ENCODE results near the gene DENND2C. TPM values are rescaled to one million over a fixed set of nuclear protein-coding genes. Genes with fewer than 3 reads are reported as not detected.

DENND2C gene
- total RNA-seq, 1 donor = 8.3 TPM

GRCh38 chr1:114671011-114671938, 1.4 kb upstream of the DENND2C start:
- no peaks in the 10 kb centered on the region for H4K20me1 ChIP-seq (ENCODE audit: insufficient read depth, low read length)
- H3K79me2 ChIP-seq (ENCODE audit: insufficient read depth, low read length) = peaks cover 10% of the 10 kb centered on the region
- peak overlapping the region; percentile 98 for H3K4me2 ChIP-seq (ENCODE audit: insufficient read depth, low read length)
- H3K9me3 ChIP-seq (ENCODE audit: low read depth, low read length) = no peaks in the 10 kb centered on the region
- H3K27ac ChIP-seq (ENCODE audit: low read depth, low read length) = no peak overlapping the region
- H2AFZ ChIP-seq (ENCODE audit: low read length) = no peak overlapping the region
- peak; percentile 74 for DNase-seq (ENCODE audit: insufficient read length, low spot score, missing footprints)
- no peaks in the 10 kb centered on the region for H3K36me3 ChIP-seq (ENCODE audit: insufficient read depth, low read length)
- TF ChIP-seq CTCF (IDR thresholded peaks at IDR 0.05; ENCODE audit: extremely low read depth, low read depth, low read length) = peak; percentile 43
- H3K4me1 ChIP-seq (ENCODE audit: insufficient read depth, low read length) = peaks cover 7% of the 10 kb centered on the region
- H3K4me3 ChIP-seq (ENCODE audit: insufficient read depth, low read length) = no peak overlapping the region
- peaks cover 11% of the 10 kb centered on the region for H3K27me3 ChIP-seq (ENCODE audit: insufficient read depth, low read length)

DNA sequence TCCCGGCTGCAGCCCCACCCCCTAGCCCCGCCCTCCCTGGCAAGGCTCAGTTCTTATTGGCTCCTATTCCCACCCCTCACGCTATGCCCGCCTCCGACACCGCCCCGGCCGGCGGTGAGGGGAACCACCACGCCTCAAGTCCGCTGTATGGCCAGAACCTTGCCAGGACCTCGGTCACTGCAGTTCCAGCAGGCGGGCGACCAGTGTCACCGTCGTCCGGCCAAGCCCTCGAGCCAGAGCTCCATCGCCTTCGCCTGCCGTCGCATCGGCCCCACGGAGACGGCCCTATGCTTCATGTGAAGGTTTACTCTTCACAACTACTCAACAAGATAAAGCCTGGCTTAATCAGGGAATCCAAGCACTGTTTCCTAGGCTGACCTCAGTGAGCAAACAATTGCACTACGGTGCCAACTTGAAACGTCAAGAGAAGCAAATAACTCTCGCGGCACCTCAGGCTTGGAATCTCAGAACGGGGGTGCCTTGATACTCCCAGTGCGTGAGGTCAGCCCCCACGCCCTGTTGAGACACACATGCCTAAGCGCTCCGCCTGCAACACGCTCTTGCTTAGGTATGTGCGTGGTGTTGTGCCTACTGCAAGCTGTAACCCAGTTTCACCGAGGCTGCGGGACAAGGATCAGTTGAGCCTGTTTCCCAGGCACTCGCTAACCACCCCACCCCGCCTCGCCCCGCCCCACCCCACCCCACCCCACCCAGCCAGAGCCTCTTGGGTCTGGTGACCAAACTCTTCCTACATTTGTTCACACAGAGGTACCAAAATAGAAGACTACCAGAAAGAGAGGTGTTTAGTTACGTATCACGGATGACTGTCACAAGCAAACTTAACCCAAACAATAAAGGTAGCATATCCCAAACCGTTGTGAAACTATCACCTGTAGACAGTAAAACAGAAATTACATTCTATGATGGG, 498 bp upstream of the DENND2C start:
- Histone ChIP-seq H3K9me3 (ENCODE audit: low read depth, low read length) (no peaks in the 10 kb centered on the region), H3K4me1 (ENCODE audit: insufficient read depth, low read length) (peaks cover 7% of the 10 kb centered on the region), H2AFZ (ENCODE audit: low read length) (peak overlapping the region; percentile 99), H3K27me3 (ENCODE audit: insufficient read depth, low read length) (peaks cover 6% of the 10 kb centered on the region), H3K36me3 (ENCODE audit: insufficient read depth, low read length) (no peaks in the 10 kb centered on the region), H4K20me1 (ENCODE audit: insufficient read depth, low read length) (no peaks in the 10 kb centered on the region), H3K79me2 (ENCODE audit: insufficient read depth, low read length) (peaks cover 10% of the 10 kb centered on the region), H3K4me3 (ENCODE audit: insufficient read depth, low read length) (peak overlapping the region; percentile 92), H3K27ac (ENCODE audit: low read depth, low read length) (peak overlapping the region; percentile 94), H3K4me2 (ENCODE audit: insufficient read depth, low read length) (peak overlapping the region; percentile 98)
- peak; percentile 97 for DNase-seq (ENCODE audit: insufficient read length, low spot score, missing footprints)
- TF ChIP-seq CTCF (IDR thresholded peaks at IDR 0.05; ENCODE audit: extremely low read depth, low read depth, low read length) = no peak

- H3K4me1 ChIP-seq (ENCODE audit: insufficient read depth, low read length) = peaks cover 7% of the 10 kb centered on the region
- no peak for TF ChIP-seq CTCF (IDR thresholded peaks at IDR 0.05; ENCODE audit: extremely low read depth, low read depth, low read length)
- no peaks in the 10 kb centered on the region for H4K20me1 ChIP-seq (ENCODE audit: insufficient read depth, low read length)
- DNase-seq (ENCODE audit: insufficient read length, low spot score, missing footprints) = peak; percentile 78
- peak overlapping the region; percentile 92 for H3K4me3 ChIP-seq (ENCODE audit: insufficient read depth, low read length)
- no peaks in the 10 kb centered on the region for H3K9me3 ChIP-seq (ENCODE audit: low read depth, low read length)
- H2AFZ ChIP-seq (ENCODE audit: low read length) = peak overlapping the region; percentile 92
- H3K27me3 ChIP-seq (ENCODE audit: insufficient read depth, low read length) = no peaks in the 10 kb centered on the region
- H3K79me2 ChIP-seq (ENCODE audit: insufficient read depth, low read length) = peaks cover 10% of the 10 kb centered on the region
- no peaks in the 10 kb centered on the region for H3K36me3 ChIP-seq (ENCODE audit: insufficient read depth, low read length)
- H3K4me2 ChIP-seq (ENCODE audit: insufficient read depth, low read length) = peak overlapping the region; percentile 98
- H3K27ac ChIP-seq (ENCODE audit: low read depth, low read length) = peak overlapping the region; percentile 94
These were observed 876 bp downstream of the DENND2C start for GRCh38 chr1:114668784-114669561.
